Measurements from ENCODE around the gene MGAT5B. TPM values are rescaled to one million over a fixed set of nuclear protein-coding genes. Genes with fewer than 3 reads are reported as not detected.
A peak's percentile ranks its signal among the peaks of the same experiment; 100 is the strongest.

MGAT5B gene
- total and polyA plus RNA-seq, 9 of the 15 experiments (the other 6 are each of a cell fraction or from before 2014, with no cell fraction given), result 0.09 to 0.43 (median 0.18) TPM; not detected in 4

- 18% methylated on average over 19 of the region's 20 CpGs for WGBS (ENCODE audit: insufficient coverage, low coverage, missing lambda C conversion rate)
- Histone ChIP-seq H3K4me3 (peak overlapping the region; percentile 23; the same call in 1 of the 2 replicates), H3K9me3 (replicated peaks; ENCODE audit: control insufficient read depth, insufficient read depth, low read depth, low read length) (no peaks in the 10 kb centered on the region), H3K9me1 (ENCODE audit: control insufficient read depth, insufficient read depth, low read length) (no peaks in the 10 kb centered on the region), H3K79me2 (ENCODE audit: control insufficient read depth, insufficient read depth, low read length) (no peaks in the 10 kb centered on the region), H3K27ac (ENCODE audit: extremely low read depth, low read depth, low read length) (no peak overlapping the region), H3K36me3 (ENCODE audit: control insufficient read depth, insufficient read depth, low read length) (no peaks in the 10 kb centered on the region), H3K9ac (ENCODE audit: insufficient read depth in 1 of 2, low read depth in 2 of 2, low read length in 2 of 2) (no peak overlapping the region), H3K27me3 (ENCODE audit: control insufficient read depth in 2 of 2, insufficient read depth in 2 of 2, low read length in 2 of 2) (peaks cover 0 to 16% of the 10 kb centered on the region in 2 experiments; a peak in 2 of 5 replicates), H2AFZ (ENCODE audit: low read depth, low read length) (peak overlapping the region; percentile 79), H4K20me1 (replicated peaks; ENCODE audit: control insufficient read depth, insufficient read depth, low read length) (no peaks in the 10 kb centered on the region; the same call in 1 of the 2 replicates), H3K4me1 (replicated peaks in 1 of 2; ENCODE audit: control insufficient read depth in 2 of 2, insufficient read depth in 2 of 2, low read length in 2 of 2) (peaks cover 6 to 48% of the 10 kb centered on the region in 2 experiments; a peak in 3 of 5 replicates), H3K4me2 (ENCODE audit: insufficient read depth, low read length) (peak overlapping the region; percentile 59)
- no TSS peak for BruUV-seq (replicated peaks)
- intact Hi-C loops (cut with micrococcal nuclease) (loop anchor here (5.0 to 10.0 kb wide), 3 partner anchors 75 to 200 kb away; no protein-coding TSS in a partner anchor), in situ Hi-C loops (cut with MboI) (no loop called here)
- peak in 1 of 4 experiments; percentile 32 for DNase-seq (ENCODE audit: extremely low read depth in 1 of 4, low spot score in 3 of 4)
- FAIRE-seq, result peak; percentile 29
- TF ChIP-seq DACH1 (IDR thresholded peaks at IDR 0.05; ENCODE audit: partially characterized antibody) (no peak), NRF1 (conservative IDR thresholded peaks at IDR 0.05 in 1 of 2, IDR thresholded peaks at IDR 0.05 in 1 of 2) (0 out of 4 replicates have a peak, but pooled peaks of 1 of the 2 experiments have one; percentile 15), FOSL1 (tag; conservative IDR thresholded peaks at IDR 0.05) (peak; percentile 77), SMARCB1 (IDR thresholded peaks at IDR 0.05; ENCODE audit: insufficient read length, low read depth) (no peak), MBD1 (CRISPR knock-in tag; IDR thresholded peaks at IDR 0.05) (no peak), SIN3A (IDR thresholded peaks at IDR 0.05; ENCODE audit: borderline replicate concordance in 2 of 2, control insufficient read depth in 1 of 2, low read depth in 2 of 2, low read length in 2 of 2) (no peak), SPI1 (IDR thresholded peaks at IDR 0.05; ENCODE audit: borderline replicate concordance, low read depth, low read length) (no peak), TEAD1 (CRISPR knock-in tag; IDR thresholded peaks at IDR 0.05) (0 out of 4 replicates have a peak, but pooled peaks of 1 of the 2 experiments have one; percentile 46)
- TF ChIP-seq, protein P1, sequence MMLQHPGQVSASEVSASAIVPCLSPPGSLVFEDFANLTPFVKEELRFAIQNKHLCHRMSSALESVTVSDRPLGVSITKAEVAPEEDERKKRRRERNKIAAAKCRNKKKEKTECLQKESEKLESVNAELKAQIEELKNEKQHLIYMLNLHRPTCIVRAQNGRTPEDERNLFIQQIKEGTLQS (IDR thresholded peaks at IDR 0.05), result peak; percentile 5; the same call in 1 of the 2 replicates
- TF ChIP-seq, protein P1 (CRISPR knock-in tag; conservative IDR thresholded peaks at IDR 0.05), result no peak
- ChIA-PET CTCF (ENCODE audit: low intra/inter-chr PET ratio) (interaction anchor here (0.6 to 2.1 kb wide), 4 partner anchors 188 to 628 kb away, joined by 3 to 10 read pairs (median 6); no protein-coding TSS in a partner anchor), POLR2A (interaction anchor here (0.6 to 1.2 kb wide), 4 partner anchors 25 to 188 kb away, joined by 3 to 4 read pairs (median 3); no protein-coding TSS in a partner anchor)
- peak; percentile 10; the same call in 2 of the 3 replicates for ATAC-seq
Observed at GRCh38 chr17:76867578-76868175, 527 bp upstream of the MGAT5B start.
